D341Med (cell line): ENCODE results near the gene UHMK1.
"Not testable (repeated sequence)": the region's sequence is repeated elsewhere in the genome, so short reads cannot be mapped to it uniquely, and the experiment has no call there.

Experiments used
- DNase-seq: peaks from one replicate; pipeline ENCODE4 v3.0.0; 2012; ENCODE audit warnings: low spot score

The UHMK1 gene, protein sequence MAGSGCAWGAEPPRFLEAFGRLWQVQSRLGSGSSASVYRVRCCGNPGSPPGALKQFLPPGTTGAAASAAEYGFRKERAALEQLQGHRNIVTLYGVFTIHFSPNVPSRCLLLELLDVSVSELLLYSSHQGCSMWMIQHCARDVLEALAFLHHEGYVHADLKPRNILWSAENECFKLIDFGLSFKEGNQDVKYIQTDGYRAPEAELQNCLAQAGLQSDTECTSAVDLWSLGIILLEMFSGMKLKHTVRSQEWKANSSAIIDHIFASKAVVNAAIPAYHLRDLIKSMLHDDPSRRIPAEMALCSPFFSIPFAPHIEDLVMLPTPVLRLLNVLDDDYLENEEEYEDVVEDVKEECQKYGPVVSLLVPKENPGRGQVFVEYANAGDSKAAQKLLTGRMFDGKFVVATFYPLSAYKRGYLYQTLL

DNA sequence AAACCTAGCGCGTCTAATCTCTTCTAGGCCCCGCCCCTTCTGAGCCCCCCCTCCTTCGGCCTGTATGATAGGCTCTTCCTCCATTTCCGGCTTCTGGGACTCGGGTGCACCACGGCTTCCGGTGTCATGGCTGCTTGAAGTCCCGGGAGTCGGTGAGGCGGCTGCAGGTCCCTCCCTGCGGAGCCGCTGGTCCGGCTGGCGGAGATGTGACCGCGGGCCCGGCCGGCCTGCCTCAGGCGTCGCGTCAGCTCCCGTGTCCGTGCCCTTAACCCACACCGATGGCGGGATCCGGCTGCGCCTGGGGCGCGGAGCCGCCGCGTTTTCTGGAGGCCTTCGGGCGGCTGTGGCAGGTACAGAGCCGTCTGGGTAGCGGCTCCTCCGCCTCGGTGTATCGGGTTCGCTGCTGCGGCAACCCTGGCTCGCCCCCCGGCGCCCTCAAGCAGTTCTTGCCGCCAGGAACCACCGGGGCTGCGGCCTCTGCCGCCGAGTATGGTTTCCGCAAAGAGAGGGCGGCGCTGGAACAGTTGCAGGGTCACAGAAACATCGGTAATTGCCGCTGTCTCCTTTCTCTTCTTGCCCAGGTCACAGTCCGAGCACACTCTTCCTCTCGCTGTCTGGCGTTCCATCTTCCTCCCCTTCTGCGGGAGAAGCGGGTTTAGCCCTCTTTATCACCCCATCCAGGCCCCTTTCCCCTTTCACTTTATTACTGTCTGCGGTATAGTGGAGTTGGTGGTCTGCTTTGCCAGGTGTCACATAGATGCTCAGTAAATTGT lies at the start of gene UHMK1:
Gene UHMK1, plus strand, starts transcription at position 96 of the 773 bp plus-strand sequence. Its CDS starts 183 bp downstream, at position 279.
- DNase-seq, result peak; percentile 96

DNA sequence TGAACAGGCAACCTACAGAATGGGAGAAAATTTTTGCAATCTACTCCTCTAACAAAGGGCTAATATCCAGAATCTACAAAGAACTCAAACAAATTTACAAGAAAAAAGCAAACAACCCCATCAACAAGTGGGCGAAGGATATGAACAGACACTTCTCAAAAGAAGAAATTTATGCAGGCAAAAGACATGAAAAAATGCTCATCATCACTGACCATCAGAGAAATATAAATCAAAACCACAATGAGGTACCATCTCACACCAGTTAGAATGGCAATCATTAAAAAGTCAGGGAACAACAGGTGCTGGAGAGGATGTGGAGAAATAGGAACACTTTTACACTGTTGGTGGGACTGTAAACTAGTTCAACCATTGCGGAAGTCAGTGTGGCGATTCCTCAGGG lies 43.3 kb upstream of the UHMK1 start:
- DNase-seq, result not testable (repeated sequence)

DNA sequence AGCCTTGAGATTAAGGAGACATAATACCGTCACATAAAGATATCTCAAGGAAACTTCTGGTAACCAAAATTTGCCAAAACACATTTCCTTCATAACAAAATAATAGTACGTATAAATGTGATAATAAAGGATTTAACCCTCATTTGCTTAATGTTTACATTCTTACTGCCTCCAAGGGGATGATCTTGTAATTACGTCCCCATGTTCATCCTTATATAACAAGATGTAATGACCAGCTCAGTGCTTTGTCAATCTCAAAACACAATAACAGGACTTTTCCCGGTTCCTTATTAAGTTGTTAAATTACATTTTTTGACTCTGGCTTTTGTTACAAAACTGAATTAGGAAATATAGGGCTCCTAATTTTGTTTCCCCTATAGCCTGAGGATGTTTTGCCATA lies 41.3 kb upstream of the UHMK1 start:
- no peak for DNase-seq

DNA sequence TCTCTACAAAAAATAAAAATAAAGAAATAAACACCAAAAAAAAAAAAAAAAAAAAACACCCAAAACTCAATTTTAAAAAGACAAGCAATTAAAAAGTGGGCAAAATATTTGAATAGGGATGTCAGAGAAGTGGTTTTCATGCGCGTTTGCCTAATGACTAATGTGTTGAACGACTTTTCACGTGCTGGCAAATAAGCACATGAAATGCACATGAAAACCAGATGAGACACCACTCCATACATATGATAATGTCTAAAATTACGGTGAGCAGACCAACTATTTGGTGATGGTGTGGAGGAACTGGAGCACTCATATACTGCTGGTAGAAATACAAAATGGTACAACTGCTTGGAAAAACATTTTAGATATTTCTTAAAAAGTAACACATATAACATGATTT lies 39.4 kb upstream of the UHMK1 start:
- DNase-seq, result no peak

DNA sequence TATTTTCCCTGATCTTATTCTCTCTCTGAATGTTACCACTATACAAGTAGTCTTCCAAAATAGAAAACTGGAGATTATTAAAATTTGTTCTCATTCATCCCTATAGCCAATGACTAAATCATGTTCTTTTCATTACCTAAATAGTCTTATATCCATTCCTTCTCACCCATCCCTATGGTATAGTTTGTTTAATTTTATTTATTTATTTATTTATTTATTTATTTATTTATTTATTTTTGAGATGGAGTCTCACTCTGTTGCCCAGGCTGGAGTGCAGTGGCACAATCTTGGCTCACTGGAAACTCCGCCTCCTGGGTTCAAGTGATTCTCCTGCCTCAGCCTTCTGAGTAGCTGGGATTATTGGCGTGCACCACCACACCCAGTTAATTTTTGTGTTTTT lies 35.2 kb upstream of the UHMK1 start:
- not testable (repeated sequence) for DNase-seq

DNA sequence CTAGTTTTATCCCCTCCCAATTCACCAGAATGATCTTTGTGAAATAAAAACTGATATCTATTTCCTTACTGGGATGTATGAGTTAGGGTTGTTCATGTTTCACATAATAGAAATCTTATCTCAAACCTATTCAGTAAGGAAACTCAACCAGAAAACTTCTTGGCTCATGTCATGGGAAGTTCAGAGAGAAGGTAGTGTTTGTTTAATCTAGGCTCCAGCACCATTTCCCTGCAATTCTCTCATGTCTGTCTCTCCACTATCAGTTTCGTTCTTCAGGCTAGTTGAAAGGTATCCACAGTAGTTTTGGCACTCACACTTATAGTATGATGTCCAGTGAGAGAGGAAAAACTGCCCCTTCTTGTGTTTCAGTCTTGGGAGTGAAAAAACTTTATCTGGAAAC lies 34.6 kb upstream of the UHMK1 start:
- no peak for DNase-seq

DNA sequence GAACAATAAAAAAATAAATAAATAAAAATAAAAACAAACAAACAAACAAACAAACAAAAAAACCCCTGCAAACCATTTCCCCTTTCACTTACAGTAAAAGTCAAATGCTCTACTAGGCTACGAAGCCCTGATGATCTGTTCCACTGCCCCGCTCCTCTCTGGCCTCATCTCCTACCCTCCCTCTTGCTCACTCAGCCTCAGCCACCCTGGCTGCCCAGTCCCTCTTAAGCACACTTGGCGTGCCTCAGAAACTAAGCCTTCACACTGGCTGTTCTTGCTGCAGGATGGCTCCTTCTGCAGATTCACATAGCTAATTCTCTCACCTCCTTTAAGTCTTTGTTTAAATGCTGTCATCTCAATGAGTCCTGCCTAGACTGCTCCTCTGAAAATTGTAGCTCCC lies 30.8 kb upstream of the UHMK1 start:
- no peak for DNase-seq

DNA sequence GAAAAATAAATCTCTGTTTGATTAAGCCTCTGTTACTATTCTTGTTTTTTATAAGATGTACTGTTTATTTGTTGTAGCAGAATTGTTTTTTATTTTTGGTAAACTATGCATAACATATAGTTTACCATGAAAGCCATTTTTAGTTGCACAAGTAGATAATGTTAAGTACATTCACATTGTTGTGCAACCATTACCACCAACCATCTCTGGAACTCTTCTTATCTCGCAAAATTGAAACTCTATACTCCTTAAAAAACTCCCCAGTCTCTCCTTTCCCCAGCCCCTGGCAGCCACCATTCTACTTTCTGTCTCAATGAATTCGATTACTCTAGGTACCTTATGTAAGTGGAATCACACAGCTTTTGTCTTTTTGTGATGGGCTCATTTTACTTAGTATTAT lies 27.4 kb upstream of the UHMK1 start:
- DNase-seq, result no peak

DNA sequence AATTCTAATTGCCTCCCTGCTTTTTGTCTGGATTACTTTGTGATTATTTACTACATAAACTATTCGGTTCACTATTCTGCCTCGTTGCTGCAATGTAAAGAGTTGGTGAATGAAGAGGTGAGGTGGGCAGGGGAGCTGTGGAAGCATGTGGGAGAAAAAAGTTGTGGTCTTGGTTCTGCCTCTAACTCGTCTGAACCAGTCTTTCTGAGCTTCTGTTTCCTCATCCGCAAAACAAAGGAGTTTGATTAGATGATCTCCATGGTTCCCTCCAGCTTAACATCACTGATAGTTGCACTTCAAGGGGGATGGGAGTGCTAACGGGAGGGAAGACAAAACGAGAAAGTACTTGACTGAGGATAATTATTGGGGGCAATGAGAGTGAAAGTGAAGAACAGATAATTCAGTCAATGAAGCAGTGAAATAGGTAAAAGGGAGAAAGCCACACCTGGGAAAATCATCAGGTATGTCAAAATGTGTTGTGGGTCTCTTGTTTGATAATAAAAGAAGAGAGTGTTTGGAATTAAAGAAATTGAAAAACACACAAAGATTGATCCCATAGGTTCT lies 26.2 kb upstream of the UHMK1 start:
- DNase-seq, result no peak

DNA sequence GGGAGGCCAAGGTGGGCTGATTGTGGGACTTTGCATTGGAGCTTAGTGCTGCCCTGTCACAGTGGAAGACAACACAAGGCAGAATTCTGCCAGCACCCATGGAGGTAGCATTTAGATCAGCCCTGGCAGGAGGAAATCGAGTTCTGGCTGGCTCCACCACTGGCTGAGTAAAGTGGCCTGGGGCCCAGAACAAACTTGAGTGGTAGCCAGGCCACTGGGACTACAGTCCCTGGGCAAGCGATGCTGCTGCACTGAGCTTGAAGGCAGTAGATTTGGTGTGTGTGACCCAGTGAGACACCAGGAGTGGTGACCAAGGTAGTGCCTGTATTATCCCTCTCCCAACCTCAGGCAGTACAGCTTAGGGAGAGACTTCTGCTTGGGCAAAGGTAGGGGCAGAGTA lies 22.5 kb upstream of the UHMK1 start:
- no peak for DNase-seq

DNA sequence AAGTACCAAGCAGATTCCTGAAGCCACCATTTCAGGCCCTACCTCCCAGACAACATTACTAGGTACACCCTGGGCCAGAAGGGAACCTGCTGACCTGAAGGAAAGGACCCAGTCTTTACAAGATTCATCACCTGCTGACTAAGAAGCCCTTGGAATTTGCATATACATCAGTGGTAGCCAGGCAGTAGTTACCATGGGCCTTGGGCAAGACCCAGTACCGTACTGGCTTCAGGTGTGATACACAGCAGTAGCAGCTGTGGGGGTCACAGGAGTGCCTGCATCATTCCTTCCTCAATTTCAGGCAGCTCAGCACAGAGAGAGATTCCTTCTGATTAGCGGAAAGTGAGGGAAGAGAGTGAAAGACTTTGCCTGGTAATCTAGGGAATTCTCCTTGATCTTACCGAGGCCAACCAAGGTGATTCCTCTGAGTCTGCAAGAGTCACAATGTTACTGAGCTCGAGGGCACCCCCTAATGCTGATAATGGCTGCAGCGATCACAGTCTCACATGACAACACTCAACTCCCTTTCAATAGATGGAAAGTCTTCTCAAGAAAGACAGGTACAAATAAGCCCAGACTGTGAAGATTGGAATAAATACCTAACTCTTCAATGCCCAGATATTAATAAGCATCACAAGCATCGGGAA lies 22.0 kb upstream of the UHMK1 start:
- no peak for DNase-seq

DNA sequence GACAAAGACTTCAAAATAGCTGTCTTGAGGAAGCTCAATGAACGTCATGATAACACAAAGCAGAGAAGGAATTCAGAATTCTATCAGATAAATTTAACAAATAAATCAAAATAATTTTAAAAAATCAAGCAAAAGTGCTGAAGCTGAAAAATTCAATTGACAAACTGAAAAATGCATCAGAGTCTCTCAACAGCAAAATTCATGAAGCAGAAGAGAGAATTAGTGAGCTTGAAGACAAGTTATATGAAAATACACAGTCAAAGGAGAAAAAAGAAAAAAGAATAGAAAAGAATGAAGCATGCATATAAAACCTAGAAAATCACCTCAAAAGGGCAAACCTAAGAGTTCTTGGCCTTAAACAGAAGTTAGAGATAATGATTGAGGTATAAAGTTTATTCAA lies 21.0 kb upstream of the UHMK1 start:
- no peak for DNase-seq

DNA sequence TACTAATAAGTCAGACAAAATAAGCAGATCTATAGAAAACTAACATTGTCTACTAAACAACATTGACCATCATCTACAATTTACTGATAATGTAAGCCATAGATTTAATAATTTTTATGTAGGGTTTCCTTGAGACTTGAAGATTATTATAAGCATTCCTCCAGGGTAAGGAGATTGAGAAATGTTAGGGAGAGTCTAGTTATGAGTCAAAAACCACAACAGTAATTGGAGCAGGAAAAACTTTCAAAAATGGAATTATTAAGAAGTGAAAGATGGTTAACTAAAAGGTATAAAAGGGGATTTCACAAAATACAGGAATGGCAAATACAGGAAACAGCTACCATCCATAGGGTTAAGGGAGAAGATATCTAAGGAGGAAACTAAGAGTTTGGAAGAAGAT lies 12.4 kb upstream of the UHMK1 start:
- DNase-seq, result no peak

DNA sequence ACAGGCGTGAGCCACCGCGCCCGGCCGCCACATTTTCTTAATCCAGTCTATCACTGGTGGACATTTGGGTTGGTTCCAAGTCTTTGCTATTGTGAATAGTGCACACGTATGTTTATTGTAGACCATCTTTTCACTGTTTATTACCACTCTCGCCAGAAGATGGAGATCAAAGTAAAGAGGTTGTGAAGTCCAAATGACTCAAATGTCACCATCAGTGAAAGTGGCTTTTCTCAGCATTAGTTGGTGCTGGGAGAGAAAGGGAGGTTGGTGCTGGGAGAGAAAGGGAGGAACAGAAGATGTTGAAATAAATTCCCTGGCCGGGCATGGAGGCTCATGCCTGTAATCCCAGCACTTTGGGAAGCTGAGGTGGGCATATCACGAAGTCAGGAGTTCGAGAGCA lies 10.4 kb upstream of the UHMK1 start:
- DNase-seq, result no peak

DNA sequence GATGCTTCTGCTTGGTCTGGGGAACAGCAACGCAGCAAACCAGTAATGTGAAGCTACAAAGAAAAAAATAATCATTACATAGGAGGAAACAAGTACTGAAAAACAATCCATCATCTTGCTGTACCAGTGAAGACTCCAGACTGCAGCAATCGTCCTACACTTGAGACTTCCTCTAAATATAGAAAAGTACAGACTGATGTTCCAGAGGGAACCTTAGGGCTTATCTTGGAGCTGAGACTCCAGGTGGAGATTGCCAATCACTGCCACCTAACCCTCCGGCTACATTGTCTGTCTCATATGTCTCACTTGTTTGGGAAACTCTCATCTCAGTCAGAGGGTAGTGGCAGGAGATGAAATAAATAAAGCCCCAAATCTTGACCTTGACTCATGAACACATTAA lies 9.4 kb upstream of the UHMK1 start:
- DNase-seq, result no peak

DNA sequence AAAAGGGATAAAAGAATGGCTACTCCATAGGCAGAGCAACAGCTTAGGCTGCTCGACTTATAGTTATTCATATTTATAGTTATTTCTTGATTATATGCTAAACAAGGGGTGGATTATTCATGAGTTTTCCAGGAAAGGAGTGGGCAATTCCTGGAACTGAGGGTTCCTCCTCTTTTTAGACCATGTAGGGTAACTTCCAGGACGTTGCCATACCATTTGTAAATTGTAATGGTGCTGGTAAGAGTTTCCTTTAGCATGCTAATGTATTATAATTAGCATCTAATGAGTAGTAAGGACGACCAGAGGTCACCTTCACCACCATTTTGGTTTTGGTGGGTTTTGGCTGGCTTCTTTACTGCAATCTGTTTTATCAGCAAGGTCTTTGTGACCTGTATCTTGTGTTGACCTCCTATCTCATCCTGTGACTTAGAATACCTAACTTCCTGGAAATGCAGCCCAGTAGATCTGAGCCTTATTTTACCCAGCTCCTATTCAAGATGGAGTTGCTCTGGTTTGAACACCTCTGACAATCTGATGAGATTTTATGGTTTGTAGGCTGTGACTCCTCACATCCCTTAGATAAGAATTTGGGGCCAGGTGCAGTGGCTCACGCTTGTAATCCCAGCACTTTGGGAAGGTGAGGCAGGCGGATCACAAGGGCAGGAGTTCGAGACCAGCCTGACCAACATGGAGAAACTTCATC lies 1.9 kb upstream of the UHMK1 start:
- not testable (repeated sequence) for DNase-seq

DNA sequence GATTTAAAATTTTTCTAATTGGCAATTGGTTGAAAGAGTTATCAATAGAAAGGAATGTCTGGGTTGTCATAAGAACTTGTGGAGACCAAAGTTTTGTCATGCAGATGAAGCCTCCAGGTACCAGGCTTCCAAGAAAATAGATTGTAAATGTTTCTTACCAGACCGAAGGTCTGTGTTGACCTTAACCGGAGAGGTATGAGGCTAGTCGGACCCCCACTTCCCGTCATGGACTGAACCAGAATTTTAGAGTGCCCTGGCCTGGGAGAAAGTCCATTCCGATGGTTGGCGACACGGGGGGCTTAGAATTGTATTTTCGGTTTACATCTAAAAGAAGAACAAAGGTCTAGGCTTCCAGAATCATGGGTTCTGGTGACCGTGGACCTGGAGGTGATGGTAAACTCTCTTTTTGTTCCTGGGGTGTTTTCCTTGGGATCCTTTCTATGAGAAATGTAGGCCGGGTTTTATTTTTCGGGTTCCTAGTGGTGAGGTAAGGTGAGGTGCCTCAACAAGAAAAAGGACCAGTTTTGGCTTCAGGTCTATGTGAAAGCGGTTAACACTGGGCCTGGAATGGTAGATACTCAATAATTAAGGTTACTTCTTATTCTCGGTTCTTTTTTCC lies 405 bp upstream of the UHMK1 start:
- no peak for DNase-seq

DNA sequence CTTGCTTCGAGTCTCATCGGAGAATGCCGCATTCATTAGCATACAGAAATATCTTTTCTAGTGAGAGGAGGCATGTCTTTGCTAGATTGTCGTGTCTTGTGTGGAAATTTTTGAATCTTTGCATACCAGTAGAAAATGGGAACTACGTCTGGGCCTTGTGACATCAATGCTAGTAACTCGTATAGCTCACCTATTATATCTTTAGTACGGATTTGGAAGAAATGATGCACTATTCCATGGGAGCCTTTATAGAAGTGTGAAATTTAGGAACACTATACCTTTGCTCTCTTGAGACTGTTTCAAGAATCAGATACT lies 835 bp downstream of the UHMK1 start:
- DNase-seq, result no peak

DNA sequence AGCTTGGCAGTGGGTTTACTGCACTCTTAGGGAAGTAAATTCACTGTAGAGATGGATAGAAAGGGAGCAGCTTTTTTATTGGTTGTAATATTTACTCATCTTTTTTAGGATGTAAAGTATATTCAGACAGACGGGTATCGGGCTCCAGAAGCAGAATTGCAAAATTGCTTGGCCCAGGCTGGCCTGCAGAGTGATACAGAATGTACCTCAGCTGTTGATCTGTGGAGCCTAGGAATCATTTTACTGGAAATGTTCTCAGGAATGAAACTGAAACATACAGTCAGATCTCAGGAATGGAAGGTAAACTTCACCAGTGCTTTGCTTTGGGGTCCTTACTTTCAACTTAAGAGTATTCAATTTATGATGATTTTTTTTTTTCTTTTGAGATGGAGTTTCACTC lies 3.2 kb downstream of the UHMK1 start:
- DNase-seq, result no peak

DNA sequence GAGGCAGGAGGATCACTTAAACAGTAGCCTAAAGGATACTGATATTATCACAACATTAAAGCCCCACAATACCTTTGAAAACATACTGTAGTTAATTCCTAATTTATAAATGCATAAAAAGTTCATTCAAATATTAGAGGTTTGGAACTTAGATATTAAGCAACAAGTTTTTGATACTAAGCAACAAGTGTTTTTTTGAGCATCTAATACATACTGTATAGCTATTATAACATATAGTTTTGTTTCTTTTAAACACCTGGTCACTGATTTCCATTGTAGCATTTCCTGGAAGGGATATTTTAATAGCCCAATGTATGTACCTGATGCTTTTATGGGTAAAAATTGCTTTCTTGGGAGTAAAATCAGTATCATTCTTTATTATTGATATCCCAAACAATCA lies 4.5 kb downstream of the UHMK1 start:
- DNase-seq, result no peak

DNA sequence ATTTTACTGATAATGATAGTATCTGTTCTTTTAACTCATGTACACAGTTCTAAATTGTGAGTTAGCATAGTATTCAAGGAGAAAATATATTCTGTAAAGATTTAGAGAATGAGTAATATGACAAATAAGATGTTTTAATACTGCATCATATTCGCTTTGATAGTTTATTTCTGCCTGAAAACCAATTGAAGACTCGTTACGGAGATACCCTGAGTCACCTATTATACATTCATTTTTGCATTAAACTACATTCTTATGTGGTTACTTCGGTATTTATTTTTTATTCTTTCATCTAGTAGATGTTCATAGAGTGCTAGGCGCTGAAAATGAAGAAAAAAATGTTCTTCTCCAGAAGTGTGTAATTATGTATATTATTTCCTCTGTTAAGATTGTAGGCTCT lies 5.3 kb downstream of the UHMK1 start:
- DNase-seq, result no peak

DNA sequence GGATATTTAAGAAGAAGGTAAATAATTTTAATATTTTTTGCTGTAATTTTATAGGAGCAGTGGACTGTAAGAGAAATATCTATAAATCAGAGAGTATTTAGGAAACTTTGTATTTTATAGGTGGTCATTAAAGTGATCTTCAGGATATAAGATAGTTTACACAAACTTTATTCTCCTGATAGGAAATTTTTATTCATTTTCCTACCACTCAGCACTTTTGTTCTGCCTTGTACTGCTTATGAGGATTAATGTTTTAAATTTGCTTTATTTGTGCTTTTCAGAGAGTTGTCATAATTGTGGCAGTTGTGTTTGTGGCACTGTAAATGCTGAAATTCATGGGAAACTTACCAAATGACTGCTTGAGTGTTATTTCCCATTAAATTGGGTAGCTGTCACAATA lies 29.7 kb downstream of the UHMK1 start:
- DNase-seq, result no peak
